GM19035 (cell line): ENCODE measurements around the gene NANS.
"Not testable (repeated sequence)": the region's sequence is repeated elsewhere in the genome, so short reads cannot be mapped to it uniquely, and the experiment has no call there.

Source experiments
- ATAC-seq: cut with Tn5 transposase; IDR thresholded peaks from one replicate; pipeline ENCODE4 v1.9.1; 2021; ENCODE audit not compliant: unreplicated experiment

NANS gene

DNA sequence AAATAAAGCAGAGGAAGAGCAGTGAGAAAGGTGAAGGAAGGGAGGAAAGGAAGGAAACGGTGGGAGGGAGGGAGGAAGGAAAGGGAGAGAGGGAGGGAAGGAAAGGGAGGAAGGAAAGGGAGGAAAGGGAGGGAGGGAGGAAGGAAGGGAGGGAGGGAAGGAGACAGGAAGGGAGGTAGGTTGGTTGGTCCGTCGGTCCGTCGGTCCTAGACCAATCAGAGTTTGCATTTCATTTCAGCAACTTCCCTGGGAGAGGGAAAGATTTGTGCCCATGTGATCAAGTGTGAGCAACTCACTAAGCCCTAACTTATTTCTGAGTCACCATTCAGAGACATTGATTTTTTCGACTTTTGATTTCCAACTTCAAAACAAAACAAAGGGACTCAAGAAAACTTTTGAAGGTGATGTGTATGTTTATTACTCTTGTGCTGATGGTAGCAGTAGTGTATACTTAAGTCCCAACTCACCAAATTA, 18.8 kb downstream of the NANS start:
- ATAC-seq, result no peak

DNA sequence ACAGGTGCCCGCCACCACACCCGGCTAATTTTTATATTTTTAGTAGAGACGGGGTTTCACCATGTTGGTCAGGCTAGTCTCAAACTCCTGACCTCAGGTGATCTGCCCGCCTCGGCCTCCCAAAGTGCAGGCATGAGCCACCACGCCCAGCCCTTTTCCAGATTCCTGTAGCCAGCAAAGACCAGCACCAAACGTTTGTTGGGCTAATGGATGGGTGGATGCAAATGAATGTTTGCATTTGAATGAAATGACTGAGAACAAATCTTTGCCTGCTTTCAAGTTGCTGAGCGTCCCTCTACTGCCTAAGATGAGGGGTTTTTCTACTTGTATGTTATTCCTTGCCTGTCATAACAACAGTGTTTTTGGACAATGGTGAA, 20.0 kb downstream of the NANS start:
- not testable (repeated sequence) for ATAC-seq

DNA sequence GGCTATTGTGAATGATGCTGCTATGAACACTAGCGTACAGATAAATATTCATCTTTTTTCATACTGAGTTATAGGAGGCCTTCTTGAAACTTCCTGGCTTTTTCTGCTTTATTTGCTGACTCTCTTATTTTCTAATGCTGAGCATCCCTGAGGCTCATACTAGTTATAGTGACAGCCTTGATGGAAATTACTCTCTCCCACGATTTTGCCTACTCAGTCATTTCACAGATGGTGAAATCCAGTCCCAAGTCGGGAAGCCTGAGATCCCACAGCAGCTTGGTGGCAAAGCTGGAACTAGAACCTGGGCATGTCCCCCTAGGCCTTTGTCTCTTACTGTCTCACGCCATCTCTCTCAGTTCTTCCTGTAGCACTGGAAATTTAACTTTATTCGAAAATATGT, 22.4 kb downstream of the NANS start:
- no peak for ATAC-seq

DNA sequence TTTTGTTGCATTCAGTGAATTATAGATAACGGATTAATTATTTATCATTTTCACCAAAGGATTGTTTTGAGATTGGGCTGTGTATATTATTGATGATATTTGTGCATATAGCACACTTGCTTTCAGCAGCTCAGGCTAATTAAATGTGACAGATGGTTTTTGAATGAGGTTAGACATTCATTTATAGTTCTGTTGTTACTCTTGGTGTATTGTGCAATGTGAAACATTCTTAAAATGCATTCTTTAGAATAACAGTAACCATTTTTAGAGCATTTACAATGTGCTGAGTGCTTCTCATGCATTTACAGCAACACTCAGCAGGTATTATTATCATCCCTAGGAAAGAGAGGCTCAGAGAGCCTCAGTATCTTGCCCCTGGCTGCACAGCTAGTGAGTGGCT, 23.8 kb downstream of the NANS start:
- ATAC-seq, result no peak

DNA sequence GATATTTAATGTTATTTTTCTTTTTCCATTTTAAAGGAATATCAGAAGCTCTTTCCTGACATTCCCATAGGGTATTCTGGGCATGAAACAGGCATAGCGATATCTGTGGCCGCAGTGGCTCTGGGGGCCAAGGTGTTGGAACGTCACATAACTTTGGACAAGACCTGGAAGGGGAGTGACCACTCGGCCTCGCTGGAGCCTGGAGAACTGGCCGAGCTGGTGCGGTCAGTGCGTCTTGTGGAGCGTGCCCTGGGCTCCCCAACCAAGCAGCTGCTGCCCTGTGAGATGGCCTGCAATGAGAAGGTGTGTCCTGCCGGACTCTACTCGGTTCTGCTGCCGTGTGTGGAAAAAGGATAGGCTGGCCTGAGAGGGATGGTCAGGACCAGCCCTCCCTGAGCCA, 24.2 kb downstream of the NANS start:
- no peak for ATAC-seq

DNA sequence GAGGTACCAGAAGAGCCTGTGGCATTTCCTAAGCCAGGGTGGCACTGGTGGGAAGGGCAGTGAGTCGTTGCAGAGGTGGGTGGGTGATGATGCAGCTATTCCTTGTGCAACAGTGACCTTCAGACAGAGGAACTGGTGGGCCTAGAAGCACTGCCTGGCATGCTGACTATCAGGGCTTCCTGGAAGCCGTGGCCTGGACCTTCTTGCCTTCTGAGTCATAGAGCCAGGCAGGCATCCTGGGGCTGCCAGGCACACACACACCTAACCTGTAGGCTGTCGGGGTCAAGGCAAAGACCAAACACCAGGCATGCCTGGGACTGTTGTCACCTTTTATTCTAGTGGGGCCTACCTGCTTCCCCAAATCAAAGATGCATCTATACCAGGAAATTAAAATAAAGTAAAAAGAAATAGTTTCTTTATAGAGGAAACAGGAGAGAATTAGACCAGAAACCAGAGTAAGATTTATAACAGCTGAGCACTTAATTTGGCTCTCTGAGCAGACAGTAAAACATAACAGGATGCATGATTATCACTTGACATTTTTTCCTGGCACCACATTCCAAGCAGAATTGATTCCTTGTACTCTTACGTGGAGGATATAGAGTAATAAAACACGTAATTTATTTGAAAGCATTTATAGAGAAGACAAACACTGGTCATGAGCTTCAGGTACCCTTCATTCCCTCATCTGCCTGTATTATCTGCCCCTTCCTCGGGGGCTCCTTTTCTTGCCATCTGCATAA, 25.1 kb downstream of the NANS start:
- ATAC-seq, result no peak

DNA sequence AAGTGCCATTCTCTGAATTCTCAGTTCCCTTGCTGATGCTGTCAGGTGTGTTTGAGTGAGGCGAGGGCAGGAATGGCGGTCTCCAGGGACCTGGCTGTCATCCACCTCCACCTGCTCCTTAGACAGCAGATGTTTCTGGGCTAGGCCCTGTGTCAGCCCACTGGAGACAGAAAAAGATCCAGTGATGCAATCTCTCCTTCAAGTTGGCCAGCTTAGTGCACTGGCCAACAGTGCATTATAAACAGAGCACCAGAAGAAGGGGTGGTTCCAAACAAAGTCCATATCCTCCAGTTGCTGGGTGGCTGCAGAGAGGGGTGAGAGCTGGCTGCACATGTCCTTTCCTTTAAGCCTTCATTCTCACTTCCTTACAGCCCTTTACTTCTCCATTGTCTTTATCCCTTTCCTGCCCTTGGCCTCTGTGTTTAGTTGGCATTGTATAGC, 26.5 kb downstream of the NANS start:
- no peak for ATAC-seq

DNA sequence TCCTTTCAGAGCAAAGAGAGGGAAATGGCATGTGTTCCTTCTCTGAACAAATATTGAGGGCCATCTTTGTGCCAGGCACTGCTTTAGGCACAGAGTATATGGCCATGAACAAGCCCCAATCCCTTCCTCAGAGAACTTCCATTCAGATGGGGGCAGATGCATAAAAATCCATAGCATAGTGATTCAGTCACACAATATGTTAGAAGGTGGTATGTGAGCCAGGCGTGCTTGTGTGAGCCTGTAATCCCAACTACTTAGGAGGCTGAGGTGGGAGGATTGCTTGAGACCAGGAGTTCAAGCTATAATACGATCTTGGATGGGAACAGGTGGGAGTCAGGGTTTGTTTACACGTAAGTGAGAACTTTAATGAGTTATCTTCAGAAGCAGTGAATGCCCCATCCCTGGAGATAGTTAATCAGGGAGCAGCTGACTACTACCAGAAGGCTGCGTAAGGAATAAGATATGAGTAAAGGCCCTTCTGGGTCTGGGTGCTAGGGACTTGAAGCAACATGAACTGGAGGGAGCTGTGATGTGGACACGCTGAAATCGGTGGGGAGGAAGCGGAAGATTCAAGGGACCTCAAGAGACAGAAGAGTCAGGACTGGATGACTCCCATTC, 27.1 kb downstream of the NANS start:
- ATAC-seq, result no peak

DNA sequence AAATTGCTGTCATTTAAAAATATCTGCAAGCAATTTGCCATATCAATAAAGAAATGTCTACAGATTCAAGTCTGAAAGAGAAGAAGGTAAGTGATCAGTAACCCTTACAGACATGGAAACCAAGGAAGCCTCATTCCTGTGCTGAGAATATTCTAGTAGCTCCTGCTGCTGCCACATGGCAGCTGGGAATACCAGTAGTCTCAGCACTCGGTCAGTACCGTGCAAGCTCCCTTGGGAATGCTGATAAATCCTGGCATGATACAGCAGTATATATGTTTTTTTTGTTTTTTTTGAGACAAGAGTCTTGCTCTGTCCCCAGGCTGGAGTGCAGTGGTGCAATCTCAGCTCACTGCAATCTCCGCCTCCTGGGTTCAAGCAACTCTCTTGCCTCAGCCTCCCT, 27.9 kb downstream of the NANS start:
- no peak for ATAC-seq

DNA sequence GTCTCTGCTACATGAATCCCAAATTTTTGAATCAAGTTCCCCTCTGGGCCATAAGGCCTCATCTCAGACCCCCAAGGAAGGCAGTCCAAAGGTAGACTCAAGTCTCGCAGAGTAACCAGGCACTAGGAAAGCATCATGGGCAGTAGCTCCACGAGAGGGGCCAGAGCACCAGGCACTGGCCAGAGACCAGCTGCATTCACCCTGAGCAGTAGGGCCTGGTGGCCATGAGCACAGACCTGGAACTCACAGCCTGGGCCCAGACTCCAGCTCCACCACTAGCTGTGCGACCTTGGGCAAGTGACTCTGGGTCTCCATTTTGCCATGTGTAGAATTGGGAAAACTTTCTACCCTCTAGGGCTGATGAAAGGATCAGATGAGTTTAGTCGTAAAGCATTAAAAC, 28.5 kb downstream of the NANS start:
- ATAC-seq, result no peak

DNA sequence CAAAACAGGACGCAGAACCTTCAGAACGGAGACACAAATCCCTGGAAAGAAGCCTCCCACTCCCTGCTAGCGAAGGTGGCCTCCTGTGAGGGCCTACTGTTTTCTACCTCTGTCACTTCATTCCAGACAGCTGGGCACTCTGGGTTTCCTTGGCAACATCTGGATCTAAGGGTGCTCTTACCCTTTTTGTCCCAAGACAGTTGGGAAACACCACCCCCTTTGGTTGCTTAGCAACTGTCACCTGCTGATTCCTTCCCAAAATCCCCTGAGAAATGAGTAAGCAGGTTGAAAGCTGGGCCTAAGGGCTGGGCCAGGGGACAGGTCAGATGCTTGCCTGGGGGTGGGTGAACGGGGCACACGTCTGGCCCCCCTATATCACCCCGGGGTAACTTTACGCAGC, 29.4 kb downstream of the NANS start:
- no peak for ATAC-seq

DNA sequence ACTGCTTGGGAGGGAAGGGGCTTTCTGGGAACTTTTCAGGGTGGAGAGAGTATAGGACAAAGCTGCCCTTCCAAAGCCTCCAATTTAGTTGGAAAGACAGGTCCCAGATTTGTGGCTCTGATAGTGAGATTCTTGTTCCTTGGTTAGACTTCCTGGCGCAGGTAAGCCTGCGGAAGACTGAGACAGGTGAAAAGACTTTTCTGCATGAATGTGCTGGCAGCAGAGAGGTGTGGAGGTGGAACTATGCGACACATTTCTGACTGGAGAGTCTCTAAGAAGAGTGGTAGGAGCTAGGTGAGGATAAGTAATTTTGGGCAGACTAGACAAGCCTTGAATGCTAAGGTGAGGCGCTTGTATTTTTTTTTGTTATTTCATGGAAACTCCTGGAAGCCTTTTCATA, 29.9 kb downstream of the NANS start:
- no peak for ATAC-seq

DNA sequence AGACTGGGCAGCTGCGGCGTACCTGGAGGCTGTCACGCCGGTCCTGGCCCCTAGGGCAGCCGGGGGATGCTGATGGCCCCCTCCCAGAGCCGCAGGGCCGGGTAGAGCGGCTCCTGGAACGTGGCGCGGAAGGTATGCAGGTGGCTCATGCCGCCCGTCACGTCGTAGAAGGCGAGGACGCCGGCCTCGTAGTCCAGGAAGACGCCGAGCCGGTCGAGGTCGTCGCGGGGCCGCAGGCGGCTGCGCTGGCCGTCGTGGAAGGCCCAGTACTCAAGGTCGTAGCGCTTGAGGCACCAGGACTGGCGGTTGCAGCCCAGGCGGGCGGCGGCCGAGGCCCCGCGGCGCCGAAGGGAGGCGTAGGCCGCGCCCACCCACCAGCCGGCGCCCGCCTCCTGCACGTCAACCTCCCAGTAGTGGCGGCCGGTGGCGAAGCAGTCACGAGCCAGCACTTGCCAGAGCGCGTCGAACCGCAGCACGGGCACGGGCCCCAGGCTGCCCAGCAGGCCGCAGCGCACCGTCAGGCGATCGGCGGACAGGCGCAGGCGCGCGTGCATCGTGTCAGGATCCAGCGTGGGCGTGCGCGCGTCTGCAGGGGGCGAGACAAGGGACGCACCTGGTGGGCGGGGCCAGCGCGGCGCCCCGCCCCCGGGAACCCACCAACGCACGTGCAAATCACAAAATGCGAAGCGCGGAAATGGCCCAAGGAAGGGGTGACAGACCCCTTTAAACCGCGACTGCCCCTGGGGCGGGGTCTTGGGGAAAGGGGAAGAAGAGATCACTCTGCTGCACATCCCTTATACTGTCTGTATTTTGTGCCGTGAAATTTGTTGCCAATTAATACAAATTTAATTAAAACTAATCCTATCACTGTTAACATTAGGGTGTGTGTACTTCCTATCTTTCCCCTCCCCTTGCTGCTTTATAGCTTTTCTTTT, 31.2 kb downstream of the NANS start:
- no peak for ATAC-seq

DNA sequence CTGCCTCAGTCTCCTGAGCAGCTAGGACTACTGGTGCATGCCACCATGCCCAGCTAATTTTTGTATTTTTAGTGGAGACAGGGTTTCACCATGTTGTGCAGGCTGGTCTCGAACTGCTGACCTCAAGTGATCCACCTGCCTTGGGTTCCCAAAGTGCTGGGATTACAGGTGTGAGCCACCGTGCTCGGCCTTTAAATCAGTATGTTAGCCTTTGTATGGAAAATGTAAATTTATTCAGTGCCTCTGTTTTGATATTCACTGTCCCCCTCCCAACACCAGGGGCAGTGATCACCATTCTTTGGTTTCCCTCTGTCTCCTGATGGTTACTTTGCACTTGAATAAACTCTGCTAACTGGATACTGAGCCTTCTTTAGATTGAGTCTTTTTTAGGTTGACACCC, 34.1 kb downstream of the NANS start:
- ATAC-seq, result not testable (repeated sequence)

DNA sequence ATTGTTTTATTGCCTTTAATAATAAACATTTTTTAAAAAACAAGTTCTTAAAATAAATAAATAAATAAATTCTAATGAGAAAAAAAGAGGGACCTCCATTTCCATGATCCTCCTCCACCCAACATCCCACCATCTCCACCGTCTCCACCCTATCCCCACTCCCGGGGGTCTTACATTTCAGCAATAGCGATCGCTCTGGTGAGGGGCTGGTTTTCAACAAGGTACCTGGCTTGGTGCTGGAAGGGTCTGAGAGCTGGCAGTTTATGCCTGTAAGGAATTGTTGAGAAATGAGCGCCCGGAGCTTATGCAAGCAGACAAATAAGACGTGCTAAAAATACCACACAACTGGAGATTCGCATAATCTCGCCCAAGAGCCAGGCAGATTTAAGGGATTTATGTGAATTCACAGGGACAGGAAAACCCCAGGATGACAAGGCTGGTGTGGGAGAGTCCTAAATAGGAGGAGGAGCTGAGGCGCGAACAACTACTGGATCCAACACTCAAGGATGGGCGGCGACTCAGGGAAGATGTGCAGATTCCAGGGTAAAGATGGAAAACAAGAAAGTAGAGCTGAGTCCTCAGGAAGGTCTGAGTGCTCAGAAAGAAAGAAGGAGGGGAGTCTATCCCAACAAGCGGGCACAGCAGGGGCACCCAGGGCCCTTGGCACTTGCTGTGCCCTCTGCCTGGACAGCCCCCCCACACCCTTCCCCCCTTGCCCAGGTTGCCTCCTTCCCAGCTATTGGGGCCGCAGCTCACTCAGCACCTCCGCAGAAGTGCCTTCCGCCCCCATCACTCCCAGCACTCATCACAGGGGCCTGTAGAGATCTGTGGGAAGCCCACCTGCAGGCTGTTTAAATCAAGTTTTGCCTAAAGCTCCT, 35.4 kb downstream of the NANS start:
- ATAC-seq, result no peak

DNA sequence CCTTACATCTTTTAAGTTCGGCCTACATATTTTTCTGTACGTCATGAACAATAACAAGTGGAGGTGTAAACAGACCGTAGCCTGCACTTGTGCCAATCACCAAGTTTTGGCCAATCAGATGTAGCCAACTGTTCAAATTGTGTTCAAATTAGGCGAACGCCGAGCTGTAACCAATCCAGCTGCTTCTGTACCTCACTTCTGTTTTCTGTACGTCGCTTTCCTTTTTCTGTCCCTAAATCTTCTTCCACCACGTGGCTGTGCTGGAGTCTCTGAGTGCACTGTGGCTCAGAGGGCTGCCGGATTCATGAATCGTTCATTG, 36.0 kb downstream of the NANS start:
- no peak for ATAC-seq

DNA sequence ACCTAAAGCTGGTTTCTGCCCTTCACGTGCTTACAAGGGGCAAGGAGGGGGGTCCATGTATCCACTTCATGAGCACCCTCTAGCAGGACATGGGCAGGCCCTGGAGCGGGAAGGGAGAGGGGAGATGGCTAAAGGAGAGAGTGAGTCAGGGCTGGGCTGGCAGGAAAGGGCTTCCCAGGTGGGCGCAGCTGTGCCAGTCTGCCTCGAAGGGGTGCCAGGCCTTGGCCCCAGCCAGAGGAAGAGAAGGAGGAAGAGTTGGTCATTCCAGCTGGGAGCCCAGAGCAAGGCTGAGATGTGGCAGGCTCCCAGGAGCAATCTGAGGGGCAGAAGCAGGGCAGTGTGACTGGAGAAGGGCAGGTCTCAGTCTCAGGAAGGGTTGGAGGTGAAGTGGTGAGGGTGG, 37.8 kb downstream of the NANS start:
- ATAC-seq, result no peak

DNA sequence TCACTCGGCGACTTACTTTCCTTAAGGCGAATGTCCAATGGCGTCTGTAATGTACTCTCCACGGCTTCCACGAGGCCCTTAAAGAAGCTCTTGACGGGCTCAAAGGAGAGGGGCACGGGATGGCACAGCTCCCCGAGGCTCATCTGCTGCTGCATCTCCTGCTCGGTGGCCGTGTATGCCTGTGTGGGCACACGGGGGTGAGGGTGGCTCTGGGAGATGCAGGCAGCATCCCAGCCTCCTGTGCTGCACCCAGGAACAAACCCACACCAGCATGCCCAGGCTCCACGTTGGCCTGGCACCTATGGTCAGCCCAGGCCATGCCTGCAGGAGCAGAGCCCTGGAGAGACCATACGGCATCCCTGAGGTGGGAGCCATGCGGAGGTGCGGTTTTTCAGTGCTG, 38.3 kb downstream of the NANS start:
- no peak for ATAC-seq

DNA sequence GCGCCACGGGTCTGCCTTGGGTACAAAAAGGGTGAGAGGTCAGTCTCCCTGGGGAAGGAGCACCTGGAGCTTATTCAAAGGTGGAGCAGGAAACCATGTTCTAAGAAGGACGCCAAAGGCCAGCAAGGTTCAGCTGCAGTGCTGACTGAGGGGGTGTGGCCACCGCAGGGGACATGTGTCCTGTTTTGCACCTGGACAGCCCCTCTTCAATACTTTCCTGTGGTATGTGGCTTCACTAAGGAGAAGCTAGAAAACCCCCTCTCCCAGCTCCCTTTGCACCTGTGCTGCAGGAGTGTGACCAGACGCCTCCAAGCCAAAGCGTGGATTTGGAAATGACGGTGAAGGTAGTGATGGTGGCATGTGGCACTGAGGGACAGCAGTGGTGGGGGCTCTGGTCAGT, 38.9 kb downstream of the NANS start:
- ATAC-seq, result no peak

DNA sequence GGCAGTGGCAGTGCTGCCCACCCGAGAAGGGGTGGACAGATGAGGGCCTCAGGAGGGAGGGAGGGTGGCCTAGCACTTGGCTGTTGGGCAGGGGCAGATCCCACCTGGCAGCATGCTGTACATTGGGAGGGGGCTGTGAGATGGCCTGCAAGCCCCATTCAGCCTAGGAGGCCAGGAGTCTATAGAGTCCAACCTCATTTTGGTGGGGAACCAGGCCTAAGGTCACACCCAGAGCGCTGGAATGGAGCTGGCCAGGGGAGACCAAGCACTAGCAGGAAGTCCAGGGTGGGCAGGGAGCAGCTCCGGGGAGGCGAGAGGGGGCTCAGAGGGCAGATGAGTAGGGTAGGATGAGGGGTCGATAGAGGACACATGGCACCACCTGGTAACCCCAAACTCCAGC, 39.6 kb downstream of the NANS start:
- ATAC-seq, result no peak

DNA sequence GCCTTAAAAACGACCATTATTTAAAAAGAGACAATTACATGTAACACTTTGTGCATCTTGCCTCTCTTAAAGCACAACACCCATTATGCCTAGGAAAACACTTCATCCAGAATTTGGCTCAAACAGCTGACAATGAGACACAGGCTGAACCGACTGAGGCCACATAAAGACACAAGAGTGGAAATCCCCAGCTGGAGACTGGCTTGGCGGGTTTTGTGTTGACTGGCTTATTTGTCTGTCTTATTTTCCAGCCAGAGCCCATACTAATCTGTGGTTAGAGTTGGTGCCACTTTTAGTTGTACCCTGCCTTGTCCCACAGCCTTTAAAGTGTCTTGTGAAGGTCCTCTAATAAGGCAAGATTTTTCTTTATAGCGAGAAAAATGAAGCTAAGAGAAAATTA, 41.3 kb downstream of the NANS start:
- ATAC-seq, result no peak
